ENCODE measurements around the gene EFHB.
"Not testable (repeated sequence)": the region's sequence is repeated elsewhere in the genome, so short reads cannot be mapped to it uniquely, and the experiment has no call there.

EFHB gene, protein sequence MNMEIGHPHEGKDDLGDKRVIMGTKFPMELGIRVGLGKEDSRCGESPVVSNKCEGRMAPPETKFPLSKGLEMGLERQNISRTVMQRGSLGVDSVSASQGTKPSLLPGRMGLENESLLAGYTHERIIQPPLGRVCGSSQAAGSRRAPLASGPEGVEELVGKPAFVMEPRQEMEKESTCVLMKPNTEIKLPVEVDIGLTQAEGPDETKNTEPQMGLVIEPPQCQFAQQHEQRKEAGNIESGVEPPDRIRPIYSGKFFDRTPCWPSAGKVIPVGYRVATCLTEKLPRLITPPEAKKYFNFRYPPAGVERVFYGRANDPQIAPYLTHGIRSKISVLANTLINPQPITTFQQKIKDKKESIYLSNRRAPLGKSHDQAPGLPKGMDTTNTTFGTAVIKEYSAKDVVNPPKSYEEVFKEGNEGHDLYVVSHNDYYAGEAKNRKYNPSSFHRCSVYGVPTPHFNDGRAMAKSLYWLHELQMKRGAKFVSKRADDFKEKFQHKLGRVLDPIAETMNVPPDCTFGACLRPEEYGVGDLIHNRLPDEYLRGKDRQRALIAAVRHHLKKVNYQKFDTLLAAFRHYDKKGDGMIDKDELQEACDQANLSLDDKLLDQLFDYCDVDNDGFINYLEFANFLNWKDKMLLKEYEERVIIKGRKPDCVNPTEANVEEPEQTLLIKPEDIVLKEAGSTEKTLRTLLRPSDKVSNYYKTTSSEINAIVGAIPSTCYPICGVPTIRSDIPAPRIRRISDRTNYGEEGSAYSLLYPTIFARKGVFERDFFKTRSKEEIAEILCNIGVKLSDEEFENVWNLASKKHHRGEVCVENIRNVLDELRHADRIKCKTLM

DNA sequence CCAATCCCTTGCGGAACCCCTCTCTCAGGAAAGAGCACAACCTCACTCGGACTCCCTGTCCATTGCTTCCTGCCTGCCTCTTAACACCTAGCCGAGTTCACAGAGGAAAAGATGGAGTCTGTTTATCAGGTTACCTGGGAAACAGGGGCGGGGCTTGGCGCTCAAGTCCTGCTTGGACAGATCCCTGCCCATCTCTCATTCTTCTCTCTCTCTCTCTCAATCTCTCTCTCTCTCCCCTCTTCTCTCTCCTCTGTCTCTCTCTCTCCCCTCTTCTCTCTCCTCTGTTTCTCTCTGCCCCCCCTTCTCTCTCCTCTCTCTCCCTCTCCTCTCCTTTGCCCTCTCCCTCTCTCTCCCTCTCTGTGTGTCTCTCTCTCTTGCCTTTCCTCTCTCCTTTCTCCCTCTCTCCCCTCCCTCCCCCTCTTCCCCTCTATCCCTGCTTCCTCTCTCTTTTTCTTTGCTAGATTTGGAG, at the start of gene EFHB:
EFHB (minus strand) TSS at position 120 of the 469 bp plus-strand sequence. CDS start 199 bp downstream, outside the sequence.
- in situ Hi-C loops (cut with MboI; ENCODE audit: low sequenced_read_pairs) = no loop called here

DNA sequence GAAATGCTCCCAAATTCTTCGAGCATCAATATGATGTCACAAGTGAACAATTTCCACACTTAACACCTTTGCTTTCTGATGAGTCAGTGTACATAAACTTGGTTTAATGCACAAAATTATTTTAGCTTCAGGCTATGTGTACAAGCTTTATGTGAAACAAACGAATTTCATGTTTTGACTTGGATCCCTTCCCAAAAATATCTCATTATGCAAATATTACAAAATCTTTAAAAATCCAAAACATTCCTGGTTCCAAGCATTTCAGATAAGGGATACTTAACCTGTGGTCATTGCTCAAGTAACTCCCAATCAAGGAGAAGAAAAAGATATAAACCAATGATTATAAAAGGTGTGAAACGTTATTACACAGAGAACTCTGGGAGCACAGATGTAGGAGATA, 38.0 kb upstream of the EFHB start:
- in situ Hi-C loops (cut with MboI; ENCODE audit: low sequenced_read_pairs) = no loop called here

DNA sequence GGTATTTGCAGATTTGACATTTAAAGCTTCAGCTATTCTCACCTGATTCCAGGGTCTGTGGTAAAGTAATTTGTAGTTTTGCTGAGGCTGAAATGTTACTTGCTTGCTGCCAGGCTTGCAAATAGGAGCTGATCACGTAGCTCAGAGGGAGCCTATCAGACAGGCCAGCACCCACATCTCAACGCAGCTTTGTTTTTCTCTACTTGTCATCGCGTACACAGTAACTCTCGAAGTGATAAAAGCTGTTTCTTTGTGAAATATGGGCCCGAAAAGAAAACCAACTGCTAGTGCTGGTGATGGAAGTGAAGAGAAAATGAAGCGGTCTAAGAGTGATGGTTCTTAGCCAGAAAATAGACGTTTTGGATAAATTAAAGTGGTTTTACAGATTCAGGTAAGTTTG, 36.3 kb upstream of the EFHB start:
- in situ Hi-C loops (cut with MboI; ENCODE audit: low sequenced_read_pairs) = no loop called here

DNA sequence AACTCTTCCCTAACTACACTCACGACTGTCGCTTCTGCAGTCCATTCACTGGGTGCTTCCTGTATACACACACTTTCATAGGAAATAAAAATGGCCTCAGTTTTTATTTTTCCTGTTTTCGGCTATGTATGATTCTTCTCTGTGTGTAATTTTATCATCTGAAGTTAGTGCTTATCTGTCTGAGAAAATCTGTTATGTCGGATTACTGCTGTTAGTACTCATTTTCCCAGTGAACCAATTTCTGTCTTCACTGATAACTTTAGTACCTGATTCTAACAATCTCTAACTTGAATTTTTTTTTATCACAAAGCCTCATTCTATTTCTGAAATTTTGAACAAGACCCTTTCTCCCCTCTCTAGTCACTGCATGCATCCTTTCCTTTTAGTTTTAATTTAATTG, 33.8 kb upstream of the EFHB start:
- in situ Hi-C loops (cut with MboI; ENCODE audit: low sequenced_read_pairs) = no loop called here

DNA sequence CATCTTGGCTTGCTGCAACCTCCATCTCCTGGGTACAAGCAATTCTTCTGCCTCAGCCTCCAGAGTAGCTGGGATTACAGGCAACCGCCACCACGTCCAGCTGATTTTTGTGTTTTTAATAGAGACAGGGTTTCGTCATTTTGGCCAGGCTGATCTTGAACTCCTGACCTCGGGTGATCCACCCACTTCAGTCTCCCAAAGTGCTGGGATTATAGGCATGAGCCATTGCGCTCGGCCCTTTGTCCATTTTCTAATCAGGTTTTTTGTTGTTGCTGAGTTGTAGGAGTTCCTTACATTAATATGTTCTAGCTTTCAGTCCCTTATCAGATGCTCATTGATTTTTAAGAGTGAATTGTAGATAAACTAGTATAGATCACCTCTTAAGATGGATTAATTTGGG, 33.2 kb upstream of the EFHB start:
- in situ Hi-C loops (cut with MboI; ENCODE audit: low sequenced_read_pairs) = no loop called here

DNA sequence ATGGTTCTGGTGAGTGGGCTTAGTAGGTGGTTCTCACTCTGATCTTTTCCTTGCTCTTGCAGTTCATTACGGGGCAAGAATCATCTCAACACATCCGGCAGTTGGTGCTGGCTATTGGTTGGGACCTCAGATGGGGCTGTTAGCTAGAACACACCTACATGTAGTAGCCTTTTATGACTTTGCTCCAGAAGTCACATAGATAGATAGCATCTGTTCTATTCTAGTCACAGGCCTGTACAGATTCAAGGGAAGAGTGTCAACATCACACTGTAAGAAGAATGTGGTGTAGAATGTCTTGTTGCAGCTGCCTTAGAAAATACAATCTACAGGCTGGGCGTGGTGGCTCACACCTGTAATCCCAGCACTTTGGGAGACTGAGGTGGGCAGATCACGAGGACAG, 27.9 kb upstream of the EFHB start:
- in situ Hi-C loops (cut with MboI; ENCODE audit: low sequenced_read_pairs) = no loop called here

DNA sequence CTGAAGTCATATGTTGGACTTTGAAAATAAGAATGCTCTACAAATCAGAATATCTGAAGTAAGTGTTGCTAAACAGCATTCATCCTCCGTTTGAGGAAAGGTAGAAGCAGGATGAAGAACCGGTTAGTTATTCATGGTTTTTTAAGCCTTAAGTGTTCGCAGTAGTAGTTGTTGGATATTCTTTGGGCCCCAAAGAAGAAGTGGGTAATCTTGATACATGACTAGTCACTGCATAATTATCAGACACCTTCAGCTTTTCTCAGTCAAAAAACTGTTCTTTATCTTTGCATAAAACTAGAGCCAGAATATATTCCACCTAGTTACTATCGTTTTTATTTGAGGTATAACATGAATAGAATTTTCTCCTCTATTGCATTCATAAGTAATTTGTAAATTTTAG, 26.7 kb upstream of the EFHB start:
- in situ Hi-C loops (cut with MboI; ENCODE audit: low sequenced_read_pairs) = no loop called here

DNA sequence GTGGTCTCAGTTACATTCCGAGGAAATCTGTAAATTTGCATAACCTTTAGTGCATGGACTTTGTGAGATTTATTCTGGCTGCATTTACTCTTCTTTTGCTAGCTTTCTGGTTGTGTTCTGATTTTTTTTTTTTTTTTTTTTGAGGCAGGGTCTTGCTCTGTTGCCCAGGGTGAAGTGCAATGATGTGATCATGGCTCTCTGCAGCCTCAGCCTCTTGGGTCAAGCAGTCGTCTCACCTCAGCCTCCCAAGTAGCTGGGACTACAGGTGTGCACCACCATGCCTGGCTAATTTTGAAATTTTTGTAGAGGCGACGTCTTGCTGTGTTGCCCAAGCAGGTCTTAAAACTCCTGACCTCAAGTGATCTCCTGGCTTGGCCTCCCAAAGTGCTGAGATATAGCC, 25.5 kb upstream of the EFHB start:
- in situ Hi-C loops (cut with MboI; ENCODE audit: low sequenced_read_pairs) = no loop called here

DNA sequence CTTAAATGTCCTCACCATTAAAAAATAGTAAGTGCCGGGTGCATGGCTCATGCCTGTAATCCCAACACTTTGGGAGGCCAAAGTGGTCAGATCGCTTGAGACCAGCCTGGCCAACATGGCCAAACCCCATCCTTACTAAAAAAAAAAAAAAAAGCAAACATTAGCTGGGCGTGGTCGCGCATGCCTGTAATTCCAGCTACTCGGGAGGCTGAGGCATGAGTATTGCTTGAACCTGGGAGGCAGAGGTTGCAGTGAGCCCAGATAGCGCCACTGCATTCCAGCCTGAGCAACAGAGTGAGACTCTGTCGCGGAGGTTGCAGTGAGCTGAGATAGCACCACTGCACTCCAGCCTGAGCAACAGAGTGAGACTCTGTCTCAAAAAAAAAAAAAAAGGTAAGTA, 23.3 kb upstream of the EFHB start:
- in situ Hi-C loops (cut with MboI; ENCODE audit: low sequenced_read_pairs) = not testable (repeated sequence)

DNA sequence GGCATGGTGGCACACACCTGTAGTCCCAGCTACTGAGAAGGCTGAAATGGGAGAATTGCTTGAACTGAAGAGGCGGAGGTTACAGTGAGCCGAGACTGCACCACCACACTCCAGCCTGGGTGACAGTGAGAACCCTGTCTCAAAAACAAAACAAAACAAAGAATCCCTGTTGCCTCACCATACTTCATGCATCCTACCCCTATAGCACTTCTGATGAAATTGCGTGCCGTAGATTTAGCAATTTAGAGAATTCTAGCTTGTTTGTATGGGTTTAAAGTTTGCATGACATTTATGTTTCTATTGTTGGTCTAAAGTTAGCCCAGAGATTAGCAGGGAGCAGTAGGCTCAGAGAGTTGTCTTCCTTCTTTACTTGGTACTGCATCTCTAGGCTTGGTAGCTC, 20.7 kb upstream of the EFHB start:
- in situ Hi-C loops (cut with MboI; ENCODE audit: low sequenced_read_pairs) = no loop called here

DNA sequence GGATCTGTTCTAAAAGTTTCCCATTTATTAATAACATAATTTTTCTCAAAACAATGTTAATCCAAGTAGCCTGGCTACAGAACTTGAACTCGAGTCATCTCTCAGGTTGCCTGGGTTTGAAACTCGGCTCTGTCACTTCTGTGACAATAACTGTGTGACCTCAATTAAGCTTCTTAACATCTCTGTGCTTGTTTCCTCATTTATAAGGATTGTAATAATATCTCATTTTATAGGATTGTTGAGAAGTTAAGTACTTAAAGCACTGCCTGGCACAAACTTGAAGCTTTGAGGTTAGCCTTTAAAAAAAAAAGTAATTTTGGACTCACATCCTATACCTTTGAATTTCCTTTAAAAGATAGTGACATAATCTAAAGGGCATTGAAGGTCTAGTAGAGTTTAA, 16.3 kb upstream of the EFHB start:
- in situ Hi-C loops (cut with MboI; ENCODE audit: low sequenced_read_pairs) = no loop called here

DNA sequence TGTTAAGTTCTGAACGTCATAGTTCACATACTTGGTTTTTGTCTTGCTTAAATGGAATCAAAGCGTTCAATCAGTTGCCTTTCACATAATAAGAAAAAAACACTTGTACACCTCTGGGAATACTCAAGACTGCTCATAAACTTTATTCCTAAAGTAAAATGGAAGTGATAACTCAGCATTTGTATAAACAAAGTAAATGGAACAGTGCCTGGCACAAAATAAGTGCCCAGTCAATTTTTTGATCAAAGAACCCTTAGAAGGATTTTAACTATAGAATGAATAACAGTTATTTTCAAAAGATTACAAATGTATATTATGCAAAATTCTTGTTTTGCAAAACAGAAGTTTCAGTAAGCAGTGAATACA, 14.2 kb upstream of the EFHB start:
- in situ Hi-C loops (cut with MboI; ENCODE audit: low sequenced_read_pairs) = no loop called here

DNA sequence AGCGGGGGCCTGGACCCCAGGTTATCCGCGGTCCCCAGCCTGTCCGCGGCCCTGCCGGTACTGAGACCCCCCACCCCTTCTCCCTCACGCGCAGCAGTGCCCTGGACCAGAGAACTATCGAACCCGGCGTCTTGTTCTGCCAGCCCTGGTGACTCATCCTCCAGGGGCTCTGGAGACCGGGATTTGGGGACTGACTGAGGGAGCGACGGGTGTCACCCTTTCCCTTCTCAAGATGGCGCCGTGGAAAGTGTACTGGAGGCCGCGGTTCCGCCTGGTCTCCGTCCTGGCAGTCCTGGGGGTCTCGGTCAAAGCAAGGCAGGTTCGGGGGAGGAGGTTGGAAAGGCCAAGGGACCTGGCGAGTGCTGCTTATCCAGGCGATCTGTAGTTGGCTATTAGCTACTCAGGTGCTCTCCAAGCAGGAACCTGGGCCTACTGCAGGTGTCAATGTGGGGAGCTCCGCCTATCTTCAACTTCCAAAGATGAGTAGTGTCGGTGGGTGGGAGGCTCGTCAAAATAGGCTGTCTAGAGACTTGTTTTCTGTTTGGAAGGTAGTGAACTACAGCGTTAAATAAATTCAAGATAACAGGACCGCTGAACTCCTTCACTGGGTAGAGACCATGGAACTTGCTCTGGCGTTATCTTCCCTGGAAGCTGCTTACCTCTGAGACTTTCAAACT, 13.7 kb upstream of the EFHB start:
- in situ Hi-C loops (cut with MboI; ENCODE audit: low sequenced_read_pairs) = no loop called here

DNA sequence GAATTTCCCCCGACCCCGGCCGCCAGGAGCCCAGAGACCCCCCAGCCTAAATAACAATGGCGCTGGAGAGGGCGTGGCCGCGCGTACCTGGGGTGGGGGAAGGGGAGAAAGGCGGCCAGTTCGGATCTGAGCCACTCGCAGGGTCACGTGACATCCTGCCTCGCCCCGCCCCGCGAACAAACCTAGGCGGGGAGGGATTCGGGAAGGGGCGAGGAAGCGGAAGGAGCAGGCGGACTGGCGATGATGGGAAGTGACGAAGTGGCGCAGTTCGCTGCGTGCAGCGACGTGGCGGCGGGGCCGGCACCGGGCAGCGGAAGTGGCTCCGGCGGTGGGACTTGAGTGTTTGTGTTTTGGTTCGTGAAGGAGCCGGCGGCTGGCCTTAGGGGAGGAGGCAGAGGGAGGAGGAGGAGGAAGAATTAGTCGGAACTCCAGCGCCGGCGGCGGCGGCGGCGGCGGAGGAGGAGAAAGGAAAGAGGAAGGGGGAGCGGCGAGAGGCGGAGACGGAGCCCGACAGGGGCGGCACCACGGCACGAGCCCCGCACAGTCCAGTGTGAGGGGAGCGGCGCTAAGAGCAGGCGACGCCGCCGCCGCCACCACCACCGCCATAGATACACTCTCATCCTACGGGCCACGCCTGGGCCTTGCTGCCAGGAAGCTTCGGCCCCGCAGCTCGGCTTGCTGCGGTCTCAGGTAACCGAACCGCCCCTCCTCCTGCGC, 13.0 kb upstream of the EFHB start, which contains the start of gene RAB5A:
RAB5A (plus strand) TSS at position 266 of the 717 bp plus-strand sequence. CDS start 3,802 bp downstream, outside the sequence.
- in situ Hi-C loops (cut with MboI; ENCODE audit: low sequenced_read_pairs) = no loop called here

DNA sequence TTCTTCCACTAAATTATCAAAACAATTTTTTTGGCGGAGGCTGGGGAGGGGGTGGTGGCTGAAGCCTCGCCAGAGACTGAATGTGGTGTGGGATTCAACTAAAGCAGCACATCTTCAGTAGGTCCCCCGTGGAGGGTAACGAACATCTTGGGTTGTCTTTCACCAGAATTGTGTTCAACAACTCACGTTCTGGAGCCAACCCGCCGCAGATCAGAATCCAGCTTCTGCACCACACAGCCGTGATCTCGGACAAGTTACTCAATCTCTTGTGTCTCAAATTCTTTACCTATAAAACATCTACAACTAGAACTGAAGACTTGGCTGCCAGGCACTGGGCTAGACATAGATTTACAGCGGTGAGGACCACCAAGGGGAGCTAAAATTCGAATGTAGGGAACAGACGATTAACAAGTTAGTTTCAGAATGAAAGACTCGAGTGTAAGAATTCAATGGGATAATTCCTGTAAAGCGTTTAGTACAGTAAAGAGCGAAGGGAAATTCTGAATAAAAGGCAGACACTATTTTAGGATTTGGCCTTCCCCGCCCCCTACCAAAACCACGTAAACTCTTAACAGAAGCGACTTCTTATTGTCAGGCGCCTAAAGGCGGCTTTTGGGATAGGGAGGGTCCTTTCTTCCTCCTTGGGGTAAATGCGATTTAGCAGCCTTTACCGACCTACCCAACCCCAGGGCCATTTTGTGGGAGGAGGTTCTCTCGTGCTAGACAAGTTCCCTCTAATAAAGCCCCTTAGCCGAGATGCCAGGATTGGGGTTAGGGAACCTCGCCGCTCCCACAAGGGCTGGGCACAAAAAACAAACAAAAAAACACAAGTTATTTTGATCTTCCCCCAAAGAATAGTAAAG, 12.2 kb upstream of the EFHB start:
- in situ Hi-C loops (cut with MboI; ENCODE audit: low sequenced_read_pairs) = no loop called here

DNA sequence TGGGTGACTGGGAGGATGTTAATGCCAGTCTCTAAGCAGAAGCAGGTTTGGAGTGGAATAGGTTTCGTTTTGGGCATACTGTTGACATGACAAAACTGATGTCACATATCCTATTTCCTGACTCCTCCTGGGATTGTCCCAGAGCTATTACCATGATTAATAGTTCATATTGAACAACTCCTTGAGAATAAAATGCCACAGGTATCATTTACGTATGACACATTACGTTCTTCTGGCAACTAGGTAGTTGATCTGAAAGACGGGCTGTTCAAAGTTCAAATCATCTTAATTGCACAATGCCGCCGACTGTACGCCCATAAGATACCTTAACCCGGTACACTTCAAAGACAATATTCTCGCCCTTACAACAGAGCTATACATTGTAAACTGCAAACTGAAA, 11.5 kb upstream of the EFHB start:
- in situ Hi-C loops (cut with MboI; ENCODE audit: low sequenced_read_pairs) = no loop called here

DNA sequence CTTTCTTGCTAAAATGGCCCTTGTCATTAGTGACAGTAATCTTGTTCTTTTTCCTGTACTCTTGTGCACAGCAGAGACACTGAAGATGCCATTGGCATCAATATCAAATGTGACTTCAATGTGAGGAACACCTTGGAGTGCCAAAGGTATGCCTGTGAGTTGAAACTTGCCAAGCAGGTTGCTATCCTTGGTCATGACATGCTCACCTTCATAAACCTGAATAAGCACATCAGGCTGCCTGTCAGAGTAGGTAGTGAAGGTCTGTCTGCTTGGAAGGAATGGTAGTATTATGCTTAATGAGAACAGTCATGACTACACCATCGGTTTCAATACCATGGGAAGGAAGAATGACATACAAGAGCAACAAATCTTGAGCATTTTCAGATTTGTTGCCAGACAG, 6.6 kb upstream of the EFHB start:
- in situ Hi-C loops (cut with MboI; ENCODE audit: low sequenced_read_pairs) = no loop called here

DNA sequence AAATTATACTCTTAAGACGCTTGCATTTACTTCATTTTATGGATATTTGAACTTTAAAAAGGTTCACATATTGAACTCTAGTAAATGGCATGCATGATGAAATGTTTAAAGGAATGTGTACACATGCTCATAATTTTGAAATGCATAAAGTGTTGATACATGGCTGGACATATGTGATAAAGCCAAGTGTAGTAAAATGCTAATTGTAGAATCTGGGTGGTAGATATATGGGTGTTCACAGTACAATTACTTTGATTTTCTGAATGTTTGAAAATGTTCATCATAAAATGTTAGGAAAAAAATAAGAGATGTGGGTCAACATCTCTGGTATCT, 4.2 kb upstream of the EFHB start:
- in situ Hi-C loops (cut with MboI; ENCODE audit: low sequenced_read_pairs) = no loop called here

DNA sequence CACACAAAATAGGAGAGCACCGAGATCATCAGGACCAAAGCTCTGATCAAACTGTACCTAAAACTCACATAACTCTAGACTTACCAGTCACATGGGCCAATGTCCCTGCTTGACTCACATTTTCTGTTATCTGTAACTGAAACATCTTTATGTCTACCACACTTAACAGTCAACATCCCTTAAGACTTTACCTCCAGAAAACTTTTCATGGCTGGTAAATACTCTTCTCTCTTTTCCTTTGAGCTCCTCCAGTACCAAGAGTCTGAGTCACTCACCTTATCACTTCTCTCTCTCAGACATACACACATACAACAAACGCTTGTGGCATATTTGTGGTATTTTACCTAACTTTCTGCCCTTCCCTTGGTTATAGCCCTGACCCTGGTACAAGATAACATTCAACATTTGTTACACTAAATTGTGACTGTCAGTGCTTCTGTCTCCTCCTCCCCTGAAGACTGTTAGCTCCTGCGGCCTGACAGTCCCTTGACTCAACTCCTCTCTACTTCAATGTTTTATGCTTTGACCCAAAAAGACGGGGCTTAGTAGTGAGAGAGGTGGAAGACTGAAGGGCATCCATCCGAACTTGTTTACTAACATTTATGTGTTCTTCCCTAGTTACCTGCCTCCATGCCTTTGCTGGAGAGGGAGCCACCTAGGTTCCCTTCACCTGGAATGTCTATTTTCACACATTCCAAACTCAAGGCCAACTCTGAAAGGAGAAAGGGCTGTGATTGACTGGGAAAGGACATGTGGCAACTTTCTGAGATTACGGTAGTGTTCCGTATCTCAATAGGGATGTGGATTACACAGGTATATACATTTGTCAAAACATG, 3.7 kb upstream of the EFHB start:
- in situ Hi-C loops (cut with MboI; ENCODE audit: low sequenced_read_pairs) = no loop called here

All from HL-60/S4 treated with phorbol 12-myristate 13-acetate at 8.2 ng/mL for 4 days and 3 days (cell line).